HG02884 (cell line): ENCODE measurements around the gene CBX3.
"Not testable (repeated sequence)": the region's sequence is repeated elsewhere in the genome, so short reads cannot be mapped to it uniquely, and the experiment has no call there.

Experiments used
- ATAC-seq: cut with Tn5 transposase; IDR thresholded peaks from one replicate; pipeline ENCODE4 v1.9.1; 2021; ENCODE audit warnings: mild to moderate bottlenecking, moderate library complexity; ENCODE audit not compliant: unreplicated experiment

Gene CBX3

GRCh38 chr7:26169271-26169670, 32.3 kb upstream of the CBX3 start:
- ATAC-seq = no peak

- ATAC-seq = no peak
Measured at GRCh38 chr7:26170663-26171062, 30.9 kb upstream of the CBX3 start.

GRCh38 chr7:26171601-26172000, 29.9 kb upstream of the CBX3 start:
- no peak for ATAC-seq

GRCh38 chr7:26172048-26172447, 29.5 kb upstream of the CBX3 start:
- ATAC-seq = no peak

- not testable (repeated sequence) for ATAC-seq
Measured at GRCh38 chr7:26175903-26176302, 25.6 kb upstream of the CBX3 start.

GRCh38 chr7:26176696-26177095, 24.8 kb upstream of the CBX3 start:
- ATAC-seq = not testable (repeated sequence)

- ATAC-seq = not testable (repeated sequence)
Measured at GRCh38 chr7:26177269-26177668, 24.3 kb upstream of the CBX3 start.

GRCh38 chr7:26178272-26178960, 23.1 kb upstream of the CBX3 start:
- ATAC-seq = no peak

GRCh38 chr7:26179422-26179821, 22.1 kb upstream of the CBX3 start:
- ATAC-seq = no peak

GRCh38 chr7:26179826-26180497, 21.6 kb upstream of the CBX3 start:
- no peak for ATAC-seq

GRCh38 chr7:26180792-26181198, 20.8 kb upstream of the CBX3 start:
- ATAC-seq = no peak

GRCh38 chr7:26181474-26182227, 19.9 kb upstream of the CBX3 start:
- ATAC-seq = no peak

- no peak for ATAC-seq
Measured at GRCh38 chr7:26182283-26182682, 19.3 kb upstream of the CBX3 start.

- no peak for ATAC-seq
Measured at GRCh38 chr7:26182706-26183105, 18.8 kb upstream of the CBX3 start.

- ATAC-seq = no peak
Measured at GRCh38 chr7:26183545-26184280, 17.8 kb upstream of the CBX3 start.

- ATAC-seq = not testable (repeated sequence)
Measured at GRCh38 chr7:26184281-26185101, 17.1 kb upstream of the CBX3 start.

GRCh38 chr7:26185131-26185843, 16.3 kb upstream of the CBX3 start:
- ATAC-seq = no peak

- ATAC-seq = no peak
Measured at GRCh38 chr7:26185844-26186180, 15.7 kb upstream of the CBX3 start.

GRCh38 chr7:26186364-26187311, 14.9 kb upstream of the CBX3 start:
- ATAC-seq = no peak
